CD14-positive monocyte (primary cell): ENCODE measurements around the gene ZXDB. TPM values are rescaled to one million over a fixed set of nuclear protein-coding genes. Genes with fewer than 3 reads are reported as not detected.
"Not testable (repeated sequence)": the region's sequence is repeated elsewhere in the genome, so short reads cannot be mapped to it uniquely, and the experiment has no call there.

Source experiments
- DNase-seq, 3 donors: peaks; one replicate each; pipeline ENCODE4 v3.0.0-alpha.2; 2011 to 2022
- H2AFZ ChIP-seq: 2 replicates; pipeline ENCODE4 v1.6.0; 2012; ENCODE audit warnings: mild to moderate bottlenecking, low read depth, low read length, inconsistent platforms; ENCODE audit not compliant: insufficient read depth, poor library complexity, severe bottlenecking
- H3K27ac ChIP-seq, 2 donors: 1 replicate in 1 of 2; 2 replicates in 1 of 2; pipeline ENCODE4 v1.5.1; 2012 to 2013; ENCODE audit warnings: low read length in 2 of 2, control low read depth in 1 of 2, inconsistent platforms in 1 of 2, low read depth in 1 of 2, mild to moderate bottlenecking in 1 of 2
- H3K27me3 ChIP-seq, 2 donors: one replicate each; pipeline versions ENCODE4 v1.6.0 to v1.6.1; 2011 to 2013; ENCODE audit warnings: low read length in 2 of 2; ENCODE audit not compliant: control insufficient read depth in 2 of 2, insufficient read depth in 2 of 2
- H3K36me3 ChIP-seq, 2 donors: replicated peaks in 1 of 2; 1 replicate in 1 of 2; 2 replicates in 1 of 2; pipeline versions ENCODE4 v1.5.1 to v1.6.1; 2012 to 2013; ENCODE audit warnings: low read length in 2 of 2, control low read depth in 1 of 2, inconsistent platforms in 1 of 2, mild to moderate bottlenecking in 1 of 2; ENCODE audit not compliant: insufficient read depth in 2 of 2, control insufficient read depth in 1 of 2
- H3K4me1 ChIP-seq, 2 donors: 1 replicate in 1 of 2; 2 replicates in 1 of 2; pipeline versions ENCODE4 v1.5.1 to v1.6.1; 2012 to 2013; ENCODE audit warnings: low read length in 2 of 2, control low read depth in 1 of 2, inconsistent platforms in 1 of 2, mild to moderate bottlenecking in 1 of 2, moderate library complexity in 1 of 2; ENCODE audit not compliant: insufficient read depth in 2 of 2, control insufficient read depth in 1 of 2
- H3K4me2 ChIP-seq: replicated peaks from 2 replicates; pipeline ENCODE3; 2012; ENCODE audit warnings: low read length, moderate library complexity, mild to moderate bottlenecking; ENCODE audit not compliant: poor library complexity, severe bottlenecking; ENCODE audit errors: extremely low read depth
- H3K4me3 ChIP-seq, 3 experiments: fragments of 200-600 bp in 1 of 3; sonication (generic) in 1 of 3; replicated peaks in 1 of 3; 1 replicate in 2 of 3; 2 replicates in 1 of 3; pipeline ENCODE4 v1.5.1; 2011 to 2013; ENCODE audit warnings: low read length in 3 of 3, mild to moderate bottlenecking in 3 of 3, control low read depth in 2 of 3, low read depth in 2 of 3, inconsistent platforms in 1 of 3, moderate library complexity in 1 of 3
- H3K79me2 ChIP-seq: 2 replicates; pipeline ENCODE4 v1.6.0; 2012; ENCODE audit warnings: mild to moderate bottlenecking, control low read depth, inconsistent platforms, low read length, moderate library complexity; ENCODE audit not compliant: insufficient read depth
- H3K9ac ChIP-seq: 2 replicates; pipeline ENCODE4 v1.6.0; 2017; ENCODE audit warnings: low read length, mild to moderate bottlenecking; ENCODE audit not compliant: insufficient read depth, poor library complexity, severe bottlenecking
- H3K9me3 ChIP-seq, 2 donors: replicated peaks in 1 of 2; 1 replicate in 1 of 2; 2 replicates in 1 of 2; pipeline versions ENCODE4 v1.5.1 to v1.6.1; 2012 to 2013; ENCODE audit warnings: low read length in 2 of 2, control low read depth in 1 of 2; ENCODE audit not compliant: control insufficient read depth in 1 of 2, insufficient read depth in 1 of 2
- H4K20me1 ChIP-seq: 2 replicates; pipeline ENCODE4 v1.6.0; 2012; ENCODE audit warnings: mild to moderate bottlenecking, low read length, control low read depth, moderate library complexity; ENCODE audit not compliant: insufficient read depth
- H3K27ac Mint-ChIP-seq, 7 donors: one replicate each; pipeline ENCODE4 v1.8.0; 2020; ENCODE audit warnings: mild to moderate bottlenecking in 7 of 7, mixed read lengths in 7 of 7, moderate library complexity in 6 of 7, inconsistent platforms in 2 of 7
- H3K27me3 Mint-ChIP-seq, 3 donors: one replicate each; pipeline ENCODE4 v1.8.0; 2021 to 2022; ENCODE audit warnings: low read depth in 3 of 3, mild to moderate bottlenecking in 3 of 3, mixed read lengths in 3 of 3, moderate library complexity in 3 of 3, inconsistent platforms in 1 of 3
- H3K36me3 Mint-ChIP-seq, 2 donors: one replicate each; pipeline ENCODE4 v1.8.0; 2020; ENCODE audit warnings: mixed read lengths in 2 of 2, inconsistent platforms in 1 of 2, mild to moderate bottlenecking in 1 of 2
- H3K4me1 Mint-ChIP-seq: one replicate; pipeline ENCODE4 v1.8.0; 2020; ENCODE audit warnings: mild to moderate bottlenecking, mixed read lengths
- H3K4me3 Mint-ChIP-seq, 2 donors: one replicate each; pipeline ENCODE4 v1.8.0; 2020; ENCODE audit warnings: mild to moderate bottlenecking in 2 of 2, mixed read lengths in 2 of 2, moderate library complexity in 1 of 2
- H3K9me3 Mint-ChIP-seq, 7 donors: one replicate each; pipeline ENCODE4 v1.8.0; 2020 to 2022; ENCODE audit warnings: mixed read lengths in 7 of 7, mild to moderate bottlenecking in 6 of 7, moderate library complexity in 6 of 7, inconsistent platforms in 2 of 7
- CTCF ChIP-seq: fragments of 200-600 bp; IDR thresholded peaks from one replicate; pipeline ENCODE4 v1.8.0; 2022; ENCODE audit warnings: antibody characterized with exemption, mild to moderate bottlenecking
- WGBS: methylation state at CpG from one replicate; pipeline ENCODE4 v1.1.5; 2013; ENCODE audit warnings: missing lambda C conversion rate; ENCODE audit not compliant: insufficient coverage; 5-methylcytosine and 5-hydroxymethylcytosine counted together
- intact Hi-C, 2 donors: fragments of 100-400 bp; cut with micrococcal nuclease; formaldehyde crosslinking; loops; one replicate each; pipeline versions ENCODE4 v1.15.0 to v1.15.1; 2023
- polyA plus RNA-seq, 3 donors: library from polyadenylated mRNA; depleted of rRNA in 1 of 3; unstranded in 2 of 3; stranded (reverse) in 1 of 3; fragments of 300-500 nt in 2 of 3; fragments of >200 nt in 1 of 3; fragmentation: Illumina TruSeq in 2 of 3; gene quantifications; 1 replicate in 2 of 3; 2 replicates in 1 of 3; pipeline ENCODE4 v1.2.3, GENCODE V29; 2012 to 2021

Gene ZXDB
- polyA plus RNA-seq, 3 donors, result 0.96 to 3.2 (median 1.4) TPM

GRCh38 chrX:57592894-57593215 lies 1.0 kb downstream of the ZXDB start:
- H3K27ac ChIP-seq, H3K36me3 ChIP-seq, H3K9me3 Mint-ChIP-seq, H3K9me3 ChIP-seq, H3K36me3 Mint-ChIP-seq, H3K27ac Mint-ChIP-seq, DNase-seq, H3K27me3 Mint-ChIP-seq, H4K20me1 ChIP-seq, H3K79me2 ChIP-seq, H3K27me3 ChIP-seq: not testable (repeated sequence)
- Histone ChIP-seq H2AFZ (peak overlapping the region; percentile 50), H3K4me1 (peaks cover 21 to 23% of the 10 kb centered on the region in 2 donors), H3K4me2 (peak overlapping the region; percentile 64), H3K4me3 (peak overlapping the region in 2 of 3 experiments; percentile 56 to 71), H3K9ac (peak overlapping the region; percentile 68)
- H3K4me3 Mint-ChIP-seq, result peak overlapping the region; percentile 15 to 50
- intact Hi-C loops, result loop anchor here in 1 of 2 donors (10.0 kb wide), 1 partner anchor 322 kb away; the partner anchor contains the start of gene ZXDA
- H3K4me1 Mint-ChIP-seq, result peaks cover 35% of the 10 kb centered on the region
- WGBS, result 60% methylated on average over 1 of the region's 15 CpGs

- no peak for TF ChIP-seq CTCF
- Mint-ChIP-seq H3K27ac (no peak overlapping the region), H3K4me1 (peaks cover 35% of the 10 kb centered on the region), H3K4me3 (peak overlapping the region in 1 of 2 donors; percentile 39), H3K9me3 (no peaks in the 10 kb centered on the region), H3K27me3 (peaks cover 0 to 1% (median 0%) of the 10 kb centered on the region in 3 donors), H3K36me3 (peaks cover 4 to 7% of the 10 kb centered on the region in 2 donors)
- no peak for DNase-seq
- Histone ChIP-seq H2AFZ (no peak overlapping the region), H3K27me3 (no peaks in the 10 kb centered on the region), H3K4me3 (no peak overlapping the region), H3K4me2 (no peak overlapping the region), H3K27ac (no peak overlapping the region), H3K4me1 (peaks cover 21 to 23% of the 10 kb centered on the region in 2 donors), H3K9ac (no peak overlapping the region), H3K9me3 (no peaks in the 10 kb centered on the region), H3K36me3 (no peaks in the 10 kb centered on the region), H3K79me2 (peaks cover 7% of the 10 kb centered on the region), H4K20me1 (no peaks in the 10 kb centered on the region)
- intact Hi-C loops, result loop anchor here in 1 of 2 donors (10.0 kb wide), 1 partner anchor 319 kb away; the partner anchor contains the start of gene ZXDA
- WGBS, result no CpG with 5 or more reads among the region's 1 CpG
These were observed 3.6 kb downstream of the ZXDB start for GRCh38 chrX:57595381-57595811.
